ENCODE results near the gene SLC16A12. TPM values are rescaled to one million over a fixed set of nuclear protein-coding genes. Genes with fewer than 3 reads are reported as not detected.

Gene SLC16A12
- total and polyA plus RNA-seq, 8 donors = 6.0 to 38.2 (median 23.6) TPM

DNA sequence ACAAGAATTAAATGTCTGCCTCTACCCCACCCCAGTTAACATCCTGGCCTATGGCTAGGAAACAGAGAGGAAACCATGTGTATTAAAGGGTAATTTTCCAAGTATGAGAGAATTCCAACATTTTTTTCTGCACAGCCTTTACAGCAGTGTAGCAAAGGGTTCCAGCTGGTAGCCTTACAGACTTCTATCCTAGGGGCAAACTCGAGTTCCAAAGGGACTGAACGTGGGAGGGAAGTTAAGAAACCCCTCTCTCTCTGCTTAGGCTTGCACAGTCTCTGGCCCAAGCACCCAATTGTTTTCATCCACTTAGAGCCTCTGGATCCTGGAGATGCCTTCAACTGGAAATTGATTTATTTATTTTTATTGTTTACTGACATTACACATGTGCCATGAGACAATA, 60.3 kb downstream of the SLC16A12 start:
- Histone ChIP-seq H3K27ac (peak overlapping the region in 3 of 4 donors; percentile 25 to 71 (median 53)), H3K9me3 (no peaks in the 10 kb centered on the region), H3K4me1 (peaks cover 14 to 73% (median 65%) of the 10 kb centered on the region in 3 donors), H3K27me3 (no peaks in the 10 kb centered on the region), H3K4me3 (no peak overlapping the region), H3K36me3 (no peaks in the 10 kb centered on the region)
- DNase-seq = no peak
- TF ChIP-seq CTCF (IDR thresholded peaks at IDR 0.05) = no peak
- peak in 3 of 4 donors; percentile 2 to 6 (median 3) for ATAC-seq
- FAIRE-seq = no peak
- intact Hi-C loops (cut with DNase I) = loop anchor here in 1 of 3 donors (10.0 kb wide), 1 partner anchor 60 kb away; the partner anchor contains the start of gene SLC16A12
- WGBS, 2 donors = 46 to 60% methylated on average over 2 of the region's 2 CpGs

DNA sequence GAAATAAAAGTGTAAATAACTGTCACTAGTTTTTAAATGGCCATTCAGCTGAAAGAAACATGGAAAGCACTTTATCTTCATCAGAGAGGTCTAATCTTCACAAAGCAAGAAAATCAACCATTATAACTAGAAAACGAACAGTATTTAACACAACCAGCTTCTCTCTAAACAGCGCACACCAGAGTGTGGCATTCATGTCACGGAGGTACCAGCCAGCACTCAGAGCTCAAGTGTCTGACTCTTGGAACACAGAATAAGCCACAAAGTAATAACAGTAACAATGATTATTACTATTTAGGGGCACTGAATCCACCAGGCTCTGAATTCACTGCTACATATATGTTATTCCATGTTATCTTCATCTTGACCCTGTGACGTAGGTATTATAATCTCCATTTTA, 60.9 kb downstream of the SLC16A12 start:
- Histone ChIP-seq H3K9me3 (no peaks in the 10 kb centered on the region), H3K27ac (peak overlapping the region in 2 of 4 donors; percentile 25 to 71), H3K4me1 (peaks cover 14 to 71% (median 66%) of the 10 kb centered on the region in 3 donors), H3K4me3 (no peak overlapping the region), H3K36me3 (no peaks in the 10 kb centered on the region), H3K27me3 (no peaks in the 10 kb centered on the region)
- DNase-seq = no peak
- ATAC-seq = no peak
- no peak for TF ChIP-seq CTCF (IDR thresholded peaks at IDR 0.05)
- intact Hi-C loops (cut with DNase I) = loop anchor here in 1 of 3 donors (10.0 kb wide), 1 partner anchor 60 kb away; the partner anchor contains the start of gene SLC16A12
- 74 to 77% methylated on average over 4 of the region's 4 CpGs for WGBS, 2 donors
- FAIRE-seq = no peak

DNA sequence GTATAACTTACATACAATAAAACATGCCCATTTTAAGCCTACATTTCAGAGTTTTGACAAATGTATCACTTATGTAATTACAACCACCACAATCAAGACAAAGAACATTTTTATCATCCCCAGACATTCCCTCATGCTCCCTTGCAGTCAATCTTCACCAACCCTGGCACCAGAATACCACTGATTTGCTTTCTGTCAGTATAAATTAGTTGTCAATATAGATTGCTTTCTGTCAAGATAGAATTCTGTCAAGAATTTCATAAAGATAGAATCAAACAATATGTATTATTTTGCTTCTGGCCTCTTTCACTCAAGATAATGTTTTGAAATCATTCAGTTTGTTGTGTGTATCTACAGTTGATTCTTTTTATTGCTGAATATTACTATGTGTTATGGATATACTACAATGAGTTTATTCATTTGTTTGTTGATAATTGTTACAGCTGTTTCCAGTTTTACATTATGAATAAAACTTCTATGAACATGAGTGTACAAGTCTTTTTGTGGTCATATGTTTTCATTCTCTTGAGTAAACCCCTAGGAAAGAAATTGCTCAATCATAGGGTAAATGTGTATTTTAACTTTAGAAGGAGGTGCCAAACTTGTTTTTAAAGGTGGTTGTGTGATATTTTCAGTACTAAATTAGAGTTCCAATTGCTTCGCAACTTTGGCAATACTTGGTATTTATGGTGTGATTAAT, 64.1 kb downstream of the SLC16A12 start:
- Histone ChIP-seq H3K9me3 (no peaks in the 10 kb centered on the region), H3K4me3 (no peak overlapping the region), H3K36me3 (no peaks in the 10 kb centered on the region), H3K4me1 (peaks cover 21 to 75% (median 74%) of the 10 kb centered on the region in 3 donors), H3K27ac (peak overlapping the region in 2 of 4 donors; percentile 19 to 44), H3K27me3 (no peaks in the 10 kb centered on the region)
- TF ChIP-seq CTCF (IDR thresholded peaks at IDR 0.05) = no peak
- WGBS, 2 donors = 13 to 23% methylated on average over 1 of the region's 1 CpG
- intact Hi-C loops (cut with DNase I) = loop anchor here in 1 of 3 donors (10.0 kb wide), 1 partner anchor 64 kb away; the partner anchor contains the start of gene SLC16A12
- DNase-seq (no peak), FAIRE-seq (no peak), ATAC-seq (peak in 2 of 4 donors; percentile 17 to 20)

DNA sequence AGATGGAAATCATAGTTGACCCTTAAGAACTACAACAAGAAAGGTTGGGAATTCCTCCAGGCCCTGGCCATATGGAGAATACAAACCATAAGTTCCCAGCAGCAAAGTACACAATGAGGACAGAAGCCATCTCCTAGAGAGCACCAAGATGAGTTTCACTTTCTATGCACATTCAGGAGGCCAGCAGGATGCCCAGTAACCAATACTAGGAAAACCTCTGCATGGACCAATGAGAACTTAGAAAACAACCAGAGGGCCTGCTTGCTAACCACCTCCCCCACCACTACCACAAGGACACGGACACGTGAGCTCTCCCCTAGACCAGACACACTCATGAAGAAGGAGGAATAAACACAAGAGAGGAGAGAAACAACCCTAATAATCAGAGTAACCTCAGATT, 64.8 kb downstream of the SLC16A12 start:
- no peak for DNase-seq
- Histone ChIP-seq H3K27ac (peak overlapping the region in 2 of 4 donors; percentile 19 to 44), H3K27me3 (no peaks in the 10 kb centered on the region), H3K4me1 (peaks cover 20 to 74% (median 73%) of the 10 kb centered on the region in 3 donors), H3K4me3 (no peak overlapping the region), H3K9me3 (no peaks in the 10 kb centered on the region), H3K36me3 (no peaks in the 10 kb centered on the region)
- intact Hi-C loops (cut with DNase I) = loop anchor here in 1 of 3 donors (10.0 kb wide), 1 partner anchor 64 kb away; the partner anchor contains the start of gene SLC16A12
- FAIRE-seq = no peak
- 50 to 52% methylated on average over 2 of the region's 2 CpGs for WGBS, 2 donors
- peak in 3 of 4 donors; percentile 6 to 18 (median 14) for ATAC-seq
- TF ChIP-seq CTCF (IDR thresholded peaks at IDR 0.05) = no peak

- TF ChIP-seq CTCF (IDR thresholded peaks at IDR 0.05) = no peak
- Histone ChIP-seq H3K4me3 (no peak overlapping the region), H3K27me3 (no peaks in the 10 kb centered on the region), H3K36me3 (no peaks in the 10 kb centered on the region), H3K27ac (no peak overlapping the region), H3K9me3 (no peaks in the 10 kb centered on the region), H3K4me1 (peaks cover 14 to 66% (median 62%) of the 10 kb centered on the region in 3 donors)
- FAIRE-seq (no peak), ATAC-seq (no peak), DNase-seq (no peak)
- intact Hi-C loops (cut with DNase I) = no loop called here
Measured at GRCh38 chr10:89469517-89469916, 65.9 kb downstream of the SLC16A12 start.
